Osteoblast (primary cell): ENCODE measurements around the gene SLC38A7. TPM values are rescaled to one million over a fixed set of nuclear protein-coding genes. Genes with fewer than 3 reads are reported as not detected.

Experiments used
- DNase-seq: peaks from one replicate; pipeline ENCODE4 v3.0.0; 2011; ENCODE audit warnings: low spot score, mixed read lengths; ENCODE audit not compliant: insufficient read length; ENCODE audit errors: missing footprints
- H2AFZ ChIP-seq: 2 replicates; pipeline ENCODE4 v1.6.0; 2011; ENCODE audit warnings: mild to moderate bottlenecking, low read length
- H3K27ac ChIP-seq: 2 replicates; pipeline ENCODE4 v1.5.1; 2011; ENCODE audit warnings: mild to moderate bottlenecking, low read depth, low read length, moderate library complexity
- H3K27me3 ChIP-seq: 2 replicates; pipeline ENCODE4 v1.6.0; 2012; ENCODE audit warnings: mild to moderate bottlenecking, control low read depth, inconsistent platforms, low read length, moderate library complexity; ENCODE audit not compliant: insufficient read depth
- H3K36me3 ChIP-seq: 2 replicates; pipeline ENCODE4 v1.5.1; 2011; ENCODE audit warnings: mild to moderate bottlenecking, low read length, control low read depth, moderate library complexity; ENCODE audit not compliant: insufficient read depth
- H3K4me1 ChIP-seq: 2 replicates; pipeline ENCODE4 v1.5.1; 2011; ENCODE audit warnings: mild to moderate bottlenecking, low read length, control low read depth, moderate library complexity; ENCODE audit not compliant: insufficient read depth
- H3K4me2 ChIP-seq: 2 replicates; pipeline ENCODE4 v1.6.0; 2011; ENCODE audit warnings: mild to moderate bottlenecking, low read length; ENCODE audit not compliant: insufficient read depth
- H3K4me3 ChIP-seq: fragments of 200-600 bp; sonication (generic); 3 replicates; pipeline ENCODE4 v1.5.1; 2012; ENCODE audit warnings: mild to moderate bottlenecking, low read length, inconsistent platforms; ENCODE audit not compliant: insufficient read depth
- H3K79me2 ChIP-seq: 2 replicates; pipeline ENCODE4 v1.6.0; 2012; ENCODE audit warnings: mild to moderate bottlenecking, low read length, control low read depth, inconsistent platforms; ENCODE audit not compliant: insufficient read depth
- H3K9me3 ChIP-seq: 2 replicates; pipeline ENCODE4 v1.5.1; 2011; ENCODE audit warnings: low read depth, low read length, control low read depth
- H4K20me1 ChIP-seq: 2 replicates; pipeline ENCODE4 v1.6.0; 2012; ENCODE audit warnings: mild to moderate bottlenecking, low read length, control low read depth; ENCODE audit not compliant: insufficient read depth
- CTCF ChIP-seq: IDR thresholded peaks from 2 replicates; pipeline ENCODE4 v1.5.1; 2011; ENCODE audit warnings: mild to moderate bottlenecking, low read depth, low read length, moderate library complexity; ENCODE audit errors: extremely low read depth
- total RNA-seq: library from RNA; depleted of rRNA; stranded (reverse); fragments of >200 nt; gene quantifications from 2 replicates; pipeline ENCODE4 v1.2.3, GENCODE V29; 2012

The SLC38A7 gene
- total RNA-seq, 1 donor: 65.1 TPM

- Histone ChIP-seq H2AFZ (no peak overlapping the region), H3K4me1 (peaks cover 9% of the 10 kb centered on the region), H3K4me2 (no peak overlapping the region), H3K9me3 (no peaks in the 10 kb centered on the region), H4K20me1 (no peaks in the 10 kb centered on the region), H3K27ac (no peak overlapping the region), H3K79me2 (no peaks in the 10 kb centered on the region), H3K27me3 (no peaks in the 10 kb centered on the region), H3K4me3 (no peak overlapping the region), H3K36me3 (no peaks in the 10 kb centered on the region)
- TF ChIP-seq CTCF: no peak
- no peak for DNase-seq
Observed at GRCh38 chr16:58635502-58635901, 49.1 kb downstream of the SLC38A7 start.

- no peaks in the 10 kb centered on the region for H3K9me3 ChIP-seq
- H3K36me3 ChIP-seq: no peaks in the 10 kb centered on the region
- no peak for DNase-seq
- H3K4me2 ChIP-seq: no peak overlapping the region
- H4K20me1 ChIP-seq: no peaks in the 10 kb centered on the region
- H3K27me3 ChIP-seq: no peaks in the 10 kb centered on the region
- no peak overlapping the region for H3K4me3 ChIP-seq
- no peak for TF ChIP-seq CTCF
- H2AFZ ChIP-seq: no peak overlapping the region
- H3K27ac ChIP-seq: no peak overlapping the region
- H3K4me1 ChIP-seq: peaks cover 9% of the 10 kb centered on the region
- H3K79me2 ChIP-seq: peaks cover 3% of the 10 kb centered on the region
Observed at GRCh38 chr16:58634265-58634802, 50.2 kb downstream of the SLC38A7 start.

GRCh38 chr16:58629733-58630640 is 54.6 kb downstream of the SLC38A7 start, which contains the start of gene CNOT1:
Gene CNOT1, minus strand, starts transcription at chr16:58629826. Its CDS starts 30,489 bp downstream, at chr16:58599337.
- H3K4me1 ChIP-seq: peaks cover 10% of the 10 kb centered on the region
- H3K27ac ChIP-seq: peak within 1 kb of the TSS; percentile 98
- H3K36me3 ChIP-seq: peaks cover under 1% of the 10 kb centered on the region
- H3K9me3 ChIP-seq: no peaks in the 10 kb centered on the region
- no peak for TF ChIP-seq CTCF
- peak within 1 kb of the TSS; percentile 97 for H3K4me3 ChIP-seq
- H2AFZ ChIP-seq: peak within 1 kb of the TSS; percentile 97
- peaks cover 24% of the 10 kb centered on the region for H4K20me1 ChIP-seq
- peak within 1 kb of the TSS; percentile 97 for H3K4me2 ChIP-seq
- peaks cover 45% of the 10 kb centered on the region for H3K79me2 ChIP-seq
- no peaks in the 10 kb centered on the region for H3K27me3 ChIP-seq
- peak; percentile 98 for DNase-seq
